WERI-Rb-1 (cell line): ENCODE results near the gene ITGB2.

Source experiments
- DNase-seq: peaks from one replicate; pipeline ENCODE4 v3.0.0-alpha.2; 2020
- H3K27ac ChIP-seq: fragments of 250-450 bp; sonication (Bioruptor Pico); 2 replicates; pipeline ENCODE4 v1.5.1; 2020; ENCODE audit warnings: mild to moderate bottlenecking, moderate library complexity
- H3K27me3 ChIP-seq: fragments of 250-450 bp; sonication (Bioruptor Pico); 2 replicates; pipeline ENCODE4 v1.5.1; 2021; ENCODE audit warnings: mild to moderate bottlenecking, low read depth, moderate library complexity; ENCODE audit not compliant: insufficient read depth, severe bottlenecking
- H3K36me3 ChIP-seq: fragments of 250-450 bp; sonication (Bioruptor Pico); 2 replicates; pipeline ENCODE4 v1.5.1; 2020; ENCODE audit warnings: mild to moderate bottlenecking, moderate library complexity
- H3K4me3 ChIP-seq: 2 replicates; pipeline ENCODE4 v1.5.1; 2011; ENCODE audit warnings: low read depth, mild to moderate bottlenecking, control low read depth, low read length
- H3K9me3 ChIP-seq: fragments of 250-450 bp; sonication (Bioruptor Pico); 2 replicates; pipeline ENCODE4 v1.5.1; 2021; ENCODE audit warnings: mild to moderate bottlenecking, moderate library complexity; ENCODE audit not compliant: severe bottlenecking
- CTCF ChIP-seq: IDR thresholded peaks from 2 replicates; pipeline ENCODE4 v1.5.1; 2011; ENCODE audit warnings: low read depth, mild to moderate bottlenecking, control low read depth, inconsistent platforms, low read length

The ITGB2 gene

GRCh38 chr21:44927259-44927586 is 6.5 kb upstream of the ITGB2 start:
- H3K36me3 ChIP-seq: no peaks in the 10 kb centered on the region
- H3K27me3 ChIP-seq: peaks cover 40% of the 10 kb centered on the region
- peaks cover 10% of the 10 kb centered on the region for H3K9me3 ChIP-seq
- DNase-seq: no peak
- TF ChIP-seq CTCF: no peak
- H3K4me3 ChIP-seq: no peak overlapping the region
- H3K27ac ChIP-seq: no peak overlapping the region

DNA sequence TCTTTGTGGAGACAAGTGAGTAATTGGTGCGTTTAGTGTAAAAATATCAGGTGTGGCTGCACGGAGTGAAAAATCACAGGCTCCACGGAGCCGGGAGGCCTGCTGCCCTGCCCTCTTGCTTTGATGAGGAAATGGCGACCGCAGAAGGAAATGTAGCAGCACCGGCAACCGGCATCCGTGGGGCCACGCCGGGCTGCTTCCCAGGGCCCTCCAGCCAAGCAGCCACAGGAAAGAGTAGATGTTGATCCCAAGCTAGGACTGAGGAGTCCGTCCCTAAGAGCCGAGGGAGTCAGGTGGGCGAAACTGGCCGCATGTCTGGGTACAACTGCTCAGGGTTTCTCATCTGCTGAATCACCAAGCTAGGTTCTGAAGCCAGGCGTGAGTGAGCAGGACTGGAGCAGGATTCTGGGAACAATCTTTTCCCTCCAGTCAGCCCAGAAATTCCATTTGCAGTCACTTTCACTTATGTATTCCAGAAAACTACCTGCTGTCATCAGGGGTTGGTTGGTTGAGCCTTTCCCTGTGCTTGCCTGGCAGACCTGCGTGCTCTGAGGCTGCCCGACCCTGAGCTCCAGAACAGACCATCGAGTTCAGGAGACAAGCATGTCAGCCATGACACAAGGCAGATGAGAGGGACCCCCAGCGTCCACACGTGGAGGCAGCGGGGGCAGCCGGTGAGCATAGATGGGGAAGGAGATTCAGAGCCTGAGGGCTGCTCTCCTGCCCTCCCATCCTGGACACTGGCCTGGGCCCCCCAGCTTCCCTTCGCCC is 5.8 kb upstream of the ITGB2 start:
- Histone ChIP-seq H3K4me3 (no peak overlapping the region), H3K27me3 (peaks cover 33% of the 10 kb centered on the region), H3K36me3 (no peaks in the 10 kb centered on the region), H3K27ac (no peak overlapping the region), H3K9me3 (peaks cover 10% of the 10 kb centered on the region)
- DNase-seq: no peak
- 0 out of 2 replicates have a peak, but pooled peaks have one; percentile 14 for TF ChIP-seq CTCF

DNA sequence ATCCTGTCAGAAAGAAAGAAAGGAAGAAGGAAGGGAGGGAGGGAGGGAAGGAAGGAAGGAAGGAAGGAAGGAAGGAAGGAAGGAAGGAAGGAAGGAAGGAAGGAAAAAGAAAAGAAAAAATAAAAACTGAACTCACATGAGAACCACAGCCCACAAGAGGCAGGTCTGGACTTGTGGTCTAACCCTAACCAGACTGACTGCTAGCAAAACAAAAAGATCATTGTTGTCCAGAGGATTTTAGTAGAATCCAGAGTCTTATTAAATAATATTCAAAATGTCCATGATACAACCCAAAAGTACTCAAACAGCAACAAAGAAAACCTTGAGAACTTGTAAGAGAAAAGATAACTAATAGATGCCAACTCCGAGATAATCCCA is 4.7 kb upstream of the ITGB2 start:
- Histone ChIP-seq H3K27me3 (peaks cover 24% of the 10 kb centered on the region), H3K27ac (no peak overlapping the region), H3K9me3 (peaks cover 10% of the 10 kb centered on the region), H3K36me3 (no peaks in the 10 kb centered on the region), H3K4me3 (no peak overlapping the region)
- TF ChIP-seq CTCF: no peak
- DNase-seq: no peak

DNA sequence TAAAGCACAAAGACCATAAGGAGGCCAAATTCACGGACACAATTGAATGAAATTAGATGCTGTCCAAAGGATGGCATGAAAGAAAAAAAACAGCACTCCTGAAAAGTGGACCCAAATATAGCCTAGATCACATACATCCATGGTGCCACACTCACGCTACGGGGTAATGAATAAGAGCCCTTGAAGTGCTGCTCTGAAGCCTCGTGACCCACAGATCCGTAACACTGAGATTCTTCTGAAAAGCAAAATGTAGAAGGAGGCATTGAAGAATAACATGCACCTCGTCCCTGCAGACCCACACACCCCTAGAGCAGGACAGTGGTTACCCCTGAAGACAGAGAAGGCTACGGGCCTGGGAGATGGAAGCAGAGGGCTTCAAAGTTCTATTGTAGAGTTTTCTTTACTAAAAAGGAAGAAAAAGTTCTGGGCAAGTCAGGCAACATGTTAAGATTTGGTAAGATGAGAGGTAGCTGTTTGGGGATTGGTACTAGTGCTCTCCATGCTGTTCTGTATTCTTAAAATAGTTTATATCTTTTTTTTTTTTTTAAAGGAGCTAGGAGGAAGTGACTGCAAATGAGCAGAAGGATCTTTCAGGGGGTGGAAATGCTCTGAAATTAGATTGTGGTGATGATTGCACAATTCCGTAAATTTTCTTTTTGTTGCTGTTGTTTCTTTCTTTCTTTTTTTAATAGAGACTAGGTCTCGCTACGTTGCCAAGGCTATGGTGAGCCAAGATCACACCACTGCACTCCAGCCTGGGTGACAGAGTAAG is 4.1 kb upstream of the ITGB2 start:
- DNase-seq: no peak
- no peak for TF ChIP-seq CTCF
- Histone ChIP-seq H3K4me3 (no peak overlapping the region), H3K27me3 (peaks cover 18% of the 10 kb centered on the region), H3K27ac (no peak overlapping the region), H3K36me3 (no peaks in the 10 kb centered on the region), H3K9me3 (peaks cover 10% of the 10 kb centered on the region)

DNA sequence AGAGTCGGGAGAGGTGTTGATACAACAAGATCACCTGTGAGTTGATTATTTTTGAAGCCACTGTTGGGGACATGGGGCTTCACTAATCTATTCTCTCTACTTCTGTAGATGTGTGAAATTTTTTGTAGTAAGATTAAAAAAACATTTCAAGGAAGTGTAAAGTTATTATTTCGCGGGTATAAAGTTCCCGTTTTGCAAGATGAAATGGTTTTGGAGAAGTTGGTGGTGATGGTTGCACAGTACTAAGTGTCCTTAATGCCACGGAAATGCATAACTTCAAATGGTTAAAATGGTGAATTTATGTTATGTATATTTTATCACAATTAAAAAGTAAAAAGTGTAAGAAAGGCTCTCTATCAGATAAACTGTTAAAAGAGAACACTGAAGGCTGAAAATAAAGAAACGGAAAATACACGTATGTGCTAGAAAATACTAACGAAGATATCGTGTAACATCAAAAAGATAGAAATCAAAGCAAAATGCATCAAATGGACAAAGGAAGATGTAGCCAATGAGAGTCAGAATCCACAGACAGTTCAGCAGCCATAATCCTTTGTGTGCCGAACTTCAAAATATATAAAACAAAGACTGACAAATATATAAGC is 2.9 kb upstream of the ITGB2 start:
- Histone ChIP-seq H3K27me3 (peaks cover 9% of the 10 kb centered on the region), H3K9me3 (peaks cover 5% of the 10 kb centered on the region), H3K27ac (no peak overlapping the region), H3K4me3 (no peak overlapping the region), H3K36me3 (no peaks in the 10 kb centered on the region)
- no peak for TF ChIP-seq CTCF
- DNase-seq: no peak
